HepG2 (cell line): ENCODE data around the gene ATAD3C. TPM values are rescaled to one million over a fixed set of nuclear protein-coding genes. Genes with fewer than 3 reads are reported as not detected.

Experiments used
- ELK4 ChIP-seq: sonication (generic); formaldehyde crosslinking; IDR thresholded peaks from 2 replicates; pipeline ENCODE4 v1.9.0; 2021; ENCODE audit warnings: missing genetic modification reagents, borderline replicate concordance
- ETV5 ChIP-seq: IDR thresholded peaks from 2 replicates; pipeline ENCODE4 v1.6.1; 2018; ENCODE audit warnings: missing biosample characterization, missing genetic modification reagents, inconsistent platforms, borderline replicate concordance
- GPBP1L1 ChIP-seq: sonication (generic); formaldehyde crosslinking; IDR thresholded peaks from 2 replicates; pipeline ENCODE4 v1.5.0; 2020; ENCODE audit warnings: mild to moderate bottlenecking, missing genetic modification reagents
- GTF2F1 ChIP-seq: fragments of 150-350 bp; IDR thresholded peaks from 2 replicates; pipeline ENCODE4 v1.6.1; 2014; ENCODE audit warnings: low read length
- ISX ChIP-seq: sonication (generic); formaldehyde crosslinking; conservative IDR thresholded peaks from 2 replicates; pipeline ENCODE4 v1.5.0; 2020; ENCODE audit warnings: missing genetic modification reagents
- KAT7 ChIP-seq: IDR thresholded peaks from 2 replicates; pipeline ENCODE4 v1.6.1; 2018; ENCODE audit warnings: borderline replicate concordance, missing compliant biosample characterization
- KMT2B ChIP-seq: IDR thresholded peaks from 2 replicates; pipeline ENCODE4 v1.6.1; 2016; ENCODE audit warnings: missing genetic modification reagents, missing compliant biosample characterization
- LRRFIP1 ChIP-seq: sonication (generic); formaldehyde crosslinking; conservative IDR thresholded peaks from 2 replicates; pipeline ENCODE4 v1.4.0; 2020; ENCODE audit warnings: missing genetic modification reagents
- NFKB2 ChIP-seq: sonication (generic); formaldehyde crosslinking; IDR thresholded peaks from 2 replicates; pipeline ENCODE4 v1.4.0; 2020; ENCODE audit warnings: missing genetic modification reagents, borderline replicate concordance
- POLR2AphosphoS2 ChIP-seq: IDR thresholded peaks from 2 replicates; pipeline ENCODE4 v1.6.1; 2011; ENCODE audit warnings: low read depth, low read length, improper control_type of control experiment
- PRDM4 ChIP-seq: sonication (generic); formaldehyde crosslinking; IDR thresholded peaks from 2 replicates; pipeline ENCODE4 v1.9.0; 2021; ENCODE audit warnings: missing genetic modification reagents, borderline replicate concordance
- SIN3B ChIP-seq: fragments of 150-350 bp; IDR thresholded peaks from 2 replicates; pipeline ENCODE4 v1.6.1; 2014; ENCODE audit warnings: low read length
- SOX13 ChIP-seq, 3 experiments: fragments of 450-650 bp in 1 of 3; sonication (generic) in 1 of 3; formaldehyde crosslinking in 1 of 3; IDR thresholded peaks in 2 of 3; conservative IDR thresholded peaks in 1 of 3; 2 replicates each; pipeline versions ENCODE4 v1.5.0 to v1.6.1; 2016 to 2020; ENCODE audit warnings: antibody characterized with exemption in 1 of 3, mild to moderate bottlenecking in 1 of 3, missing compliant biosample characterization in 1 of 3, missing genetic modification reagents in 1 of 3, moderate library complexity in 1 of 3
- STAT5B ChIP-seq: sonication (generic); formaldehyde crosslinking; IDR thresholded peaks from 2 replicates; pipeline ENCODE4 v1.4.0; 2020; ENCODE audit warnings: missing genetic modification reagents
- YY1 ChIP-seq: IDR thresholded peaks from 2 replicates; pipeline ENCODE4 v1.6.1; 2011; ENCODE audit warnings: low read length, low read depth, moderate library complexity, mild to moderate bottlenecking; ENCODE audit not compliant: insufficient read depth, insufficient replicate concordance
- ZNF263 ChIP-seq: sonication (generic); formaldehyde crosslinking; IDR thresholded peaks from 2 replicates; pipeline ENCODE4 v1.4.0; 2020; ENCODE audit warnings: missing genetic modification reagents
- ZNF296 ChIP-seq: sonication (generic); formaldehyde crosslinking; conservative IDR thresholded peaks from 2 replicates; pipeline ENCODE4 v1.5.0; 2020; ENCODE audit warnings: mild to moderate bottlenecking, missing genetic modification reagents
- ZNF317 ChIP-seq: sonication (generic); formaldehyde crosslinking; IDR thresholded peaks from 2 replicates; pipeline ENCODE4 v1.5.0; 2020; ENCODE audit warnings: mild to moderate bottlenecking, missing genetic modification reagents
- ZNF619 ChIP-seq: sonication (generic); formaldehyde crosslinking; IDR thresholded peaks from 2 replicates; pipeline ENCODE4 v1.4.0; 2020; ENCODE audit warnings: mild to moderate bottlenecking, missing genetic modification reagents
- ZNF775 ChIP-seq: sonication (generic); formaldehyde crosslinking; IDR thresholded peaks from 2 replicates; pipeline ENCODE4 v1.4.0; 2020; ENCODE audit warnings: missing genetic modification reagents, mild to moderate bottlenecking, moderate library complexity, borderline replicate concordance
- ZNF850 ChIP-seq: sonication (generic); formaldehyde crosslinking; conservative IDR thresholded peaks from 2 replicates; pipeline ENCODE4 v1.9.0; 2021; ENCODE audit warnings: mild to moderate bottlenecking, missing genetic modification reagents
- polyA plus RNA-seq, 8 experiments: library from polyadenylated mRNA; depleted of rRNA in 3 of 8; stranded (reverse) in 7 of 8; unstranded in 1 of 8; fragments of >200 nt; fragmentation: Illumina TruSeq in 4 of 8; extraction: Trizol in 4 of 8; gene quantifications; 2 replicates each; pipeline versions ENCODE4 v1.2.1 to v1.2.3, GENCODE V29; 2011 to 2016; ENCODE audit warnings: low read depth in 4 of 8, missing spikeins in 1 of 8, mixed read lengths in 1 of 8; ENCODE audit not compliant: insufficient read depth in 1 of 8
- total RNA-seq, 5 experiments: library from RNA; depleted of rRNA; stranded (reverse); fragments of >200 nt; fragmentation: Illumina TruSeq; extraction: Trizol; gene quantifications; 2 replicates each; pipeline ENCODE4 v1.2.3, GENCODE V29; 2016; ENCODE audit warnings: low read depth in 1 of 5

ATAD3C gene
- total and polyA plus RNA-seq, 2 of the 13 experiments (the other 11 are each of a cell fraction or from before 2014, with no cell fraction given), result 2.4 to 3.2 TPM

GRCh38 chr1:1431845-1432273 is 17.6 kb upstream of the ATAD3C start (continued):
- TF ChIP-seq SOX13 (IDR thresholded peaks at IDR 0.05), result no peak; the same call in 1 of the 2 replicates
- TF ChIP-seq SOX13 (CRISPR knock-in tag; conservative IDR thresholded peaks at IDR 0.05 in 1 of 2, IDR thresholded peaks at IDR 0.05 in 1 of 2), result peak in 1 of 2 experiments; percentile 71; a peak in 1 of 4 replicates
- TF ChIP-seq ZNF850, result no peak
- no peak for TF ChIP-seq GPBP1L1 (CRISPR knock-in tag)
- TF ChIP-seq YY1, result no peak
- TF ChIP-seq ELK4 (CRISPR knock-in tag), result no peak
- TF ChIP-seq LRRFIP1, result 0 out of 2 replicates have a peak, but pooled peaks have one; percentile 68
- no peak; the same call in 1 of the 2 replicates for TF ChIP-seq ZNF317
- peak; percentile 97 for TF ChIP-seq ZNF296 (CRISPR knock-in tag)
- no peak for TF ChIP-seq SIN3B
- TF ChIP-seq NFKB2 (CRISPR knock-in tag), result peak; percentile 75; the same call in 1 of the 2 replicates
- TF ChIP-seq GTF2F1, result no peak
- TF ChIP-seq ZNF775 (CRISPR knock-in tag), result no peak
- TF ChIP-seq POLR2AphosphoS2, result no peak
- peak; percentile 88 for TF ChIP-seq ZNF263 (CRISPR knock-in tag)
- TF ChIP-seq KMT2B, result no peak; the same call in 1 of the 2 replicates
- TF ChIP-seq ISX (CRISPR knock-in tag), result no peak
- TF ChIP-seq PRDM4 (CRISPR knock-in tag), result no peak
- peak; percentile 22; the same call in 1 of the 2 replicates for TF ChIP-seq ZNF619 (CRISPR knock-in tag)
- no peak for TF ChIP-seq KAT7 (CRISPR knock-in tag)
- peak; percentile 72; the same call in 1 of the 2 replicates for TF ChIP-seq ETV5
- no peak for TF ChIP-seq STAT5B
